Measurements from ENCODE around the gene DOP1B. TPM values are rescaled to one million over a fixed set of nuclear protein-coding genes. Genes with fewer than 3 reads are reported as not detected.
"Not testable (repeated sequence)": the region's sequence is repeated elsewhere in the genome, so short reads cannot be mapped to it uniquely, and the experiment has no call there.

DOP1B gene
- total RNA-seq, 2 donors from 2014 or later, result 7.8 to 8.0 TPM

- WGBS, 2 experiments (ENCODE audit: insufficient coverage in 1 of 2, insufficient read length in 1 of 2), result 80 to 82% methylated on average over 1 to 2 of the region's 2 CpGs
- peaks cover 29% of the 10 kb centered on the region for H3K27me3 ChIP-seq (ENCODE audit: control insufficient read depth, insufficient read depth, low read length, poor library complexity, severe bottlenecking)
- peak overlapping the region; percentile 58 for H3K4me3 Mint-ChIP-seq
- no peak overlapping the region for H3K9ac ChIP-seq (ENCODE audit: extremely low read depth, low read length, poor library complexity, severe bottlenecking)
- H3K4me3 ChIP-seq (ENCODE audit: low read length), result no peak overlapping the region
- no peaks in the 10 kb centered on the region for H3K36me3 Mint-ChIP-seq (ENCODE audit: low read depth)
- DNase-seq, result peak; percentile 17
- H3K9me3 ChIP-seq (ENCODE audit: control insufficient read depth, low read length), result no peaks in the 10 kb centered on the region
- peaks cover 34% of the 10 kb centered on the region for H3K27me3 Mint-ChIP-seq (ENCODE audit: insufficient read depth)
- TF ChIP-seq, protein P1, sequence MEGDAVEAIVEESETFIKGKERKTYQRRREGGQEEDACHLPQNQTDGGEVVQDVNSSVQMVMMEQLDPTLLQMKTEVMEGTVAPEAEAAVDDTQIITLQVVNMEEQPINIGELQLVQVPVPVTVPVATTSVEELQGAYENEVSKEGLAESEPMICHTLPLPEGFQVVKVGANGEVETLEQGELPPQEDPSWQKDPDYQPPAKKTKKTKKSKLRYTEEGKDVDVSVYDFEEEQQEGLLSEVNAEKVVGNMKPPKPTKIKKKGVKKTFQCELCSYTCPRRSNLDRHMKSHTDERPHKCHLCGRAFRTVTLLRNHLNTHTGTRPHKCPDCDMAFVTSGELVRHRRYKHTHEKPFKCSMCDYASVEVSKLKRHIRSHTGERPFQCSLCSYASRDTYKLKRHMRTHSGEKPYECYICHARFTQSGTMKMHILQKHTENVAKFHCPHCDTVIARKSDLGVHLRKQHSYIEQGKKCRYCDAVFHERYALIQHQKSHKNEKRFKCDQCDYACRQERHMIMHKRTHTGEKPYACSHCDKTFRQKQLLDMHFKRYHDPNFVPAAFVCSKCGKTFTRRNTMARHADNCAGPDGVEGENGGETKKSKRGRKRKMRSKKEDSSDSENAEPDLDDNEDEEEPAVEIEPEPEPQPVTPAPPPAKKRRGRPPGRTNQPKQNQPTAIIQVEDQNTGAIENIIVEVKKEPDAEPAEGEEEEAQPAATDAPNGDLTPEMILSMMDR (conservative IDR thresholded peaks at IDR 0.05), result no peak
- no peak overlapping the region for H3K27ac ChIP-seq (ENCODE audit: low read depth, low read length)
- no peaks in the 10 kb centered on the region for H3K9me3 Mint-ChIP-seq
- no peak overlapping the region for H3K27ac Mint-ChIP-seq
- no peaks in the 10 kb centered on the region for H3K36me3 ChIP-seq (ENCODE audit: control insufficient read depth, insufficient read depth, low read length)
- H3K4me1 Mint-ChIP-seq, result peaks cover 24% of the 10 kb centered on the region
- no peaks in the 10 kb centered on the region for H3K4me1 ChIP-seq (ENCODE audit: control insufficient read depth, insufficient read depth, low read length)
Observed at GRCh38 chr21:36129219-36129618, 27.4 kb upstream of the DOP1B start.

DNA sequence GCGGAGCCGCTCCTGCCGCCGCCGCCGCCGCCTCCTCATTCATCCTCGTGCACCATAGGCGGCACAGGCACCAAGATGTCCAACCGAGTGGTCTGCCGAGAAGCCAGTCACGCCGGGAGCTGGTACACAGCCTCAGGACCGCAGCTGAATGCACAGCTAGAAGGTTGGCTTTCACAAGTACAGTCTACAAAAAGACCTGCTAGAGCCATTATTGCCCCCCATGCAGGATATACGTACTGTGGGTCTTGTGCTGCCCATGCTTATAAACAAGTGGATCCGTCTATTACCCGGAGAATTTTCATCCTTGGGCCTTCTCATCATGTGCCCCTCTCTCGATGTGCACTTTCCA is 26.2 kb upstream of the DOP1B start:
- DNase-seq, result peak; percentile 35
- 13 to 33% methylated on average over 8 to 10 of the region's 18 CpGs for WGBS, 2 experiments (ENCODE audit: insufficient coverage in 1 of 2, insufficient read length in 1 of 2)
- H3K9me3 ChIP-seq (ENCODE audit: control insufficient read depth, low read length); H3K4me3 ChIP-seq (ENCODE audit: low read length); H3K36me3 ChIP-seq (ENCODE audit: control insufficient read depth, insufficient read depth, low read length); H3K9ac ChIP-seq (ENCODE audit: extremely low read depth, low read length, poor library complexity, severe bottlenecking); H3K27ac ChIP-seq (ENCODE audit: low read depth, low read length); H3K4me1 ChIP-seq (ENCODE audit: control insufficient read depth, insufficient read depth, low read length); H3K27ac Mint-ChIP-seq; H3K36me3 Mint-ChIP-seq (ENCODE audit: low read depth); H3K9me3 Mint-ChIP-seq: not testable (repeated sequence)
- peaks cover 29% of the 10 kb centered on the region for H3K4me1 Mint-ChIP-seq
- peaks cover 46% of the 10 kb centered on the region for H3K27me3 Mint-ChIP-seq (ENCODE audit: insufficient read depth)
- H3K4me3 Mint-ChIP-seq, result peak overlapping the region; percentile 58
- H3K27me3 ChIP-seq (ENCODE audit: control insufficient read depth, insufficient read depth, low read length, poor library complexity, severe bottlenecking), result peaks cover 41% of the 10 kb centered on the region

DNA sequence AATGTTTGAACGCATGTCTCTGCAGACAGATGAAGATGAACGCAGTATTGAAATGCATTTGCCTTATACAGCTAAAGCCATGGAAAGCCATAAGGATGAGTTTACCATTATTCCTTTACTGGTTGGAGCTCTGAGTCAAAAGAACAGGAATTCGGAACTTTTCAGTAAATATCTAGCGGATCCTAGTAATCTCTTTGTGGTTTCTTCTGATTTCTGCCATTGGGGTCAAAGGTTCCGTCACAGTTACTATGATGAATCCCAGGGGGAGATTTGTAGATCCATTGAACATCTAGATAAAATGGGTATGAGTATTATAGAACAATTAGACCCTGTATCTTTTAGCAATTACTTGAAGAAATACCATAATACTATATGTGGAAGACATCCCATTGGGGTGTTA is 25.8 kb upstream of the DOP1B start:
- peaks cover 45% of the 10 kb centered on the region for H3K27me3 ChIP-seq (ENCODE audit: control insufficient read depth, insufficient read depth, low read length, poor library complexity, severe bottlenecking)
- 91% methylated on average over 4 to 5 of the region's 5 CpGs for WGBS, 2 experiments (ENCODE audit: insufficient coverage in 1 of 2, insufficient read length in 1 of 2)
- not testable (repeated sequence) for H3K4me1 ChIP-seq (ENCODE audit: control insufficient read depth, insufficient read depth, low read length); H3K36me3 Mint-ChIP-seq (ENCODE audit: low read depth); H3K36me3 ChIP-seq (ENCODE audit: control insufficient read depth, insufficient read depth, low read length); H3K27ac ChIP-seq (ENCODE audit: low read depth, low read length); H3K9me3 ChIP-seq (ENCODE audit: control insufficient read depth, low read length); H3K9me3 Mint-ChIP-seq; H3K9ac ChIP-seq (ENCODE audit: extremely low read depth, low read length, poor library complexity, severe bottlenecking); DNase-seq; H3K4me3 ChIP-seq (ENCODE audit: low read length); H3K27ac Mint-ChIP-seq
- peaks cover 50% of the 10 kb centered on the region for H3K27me3 Mint-ChIP-seq (ENCODE audit: insufficient read depth)
- peak overlapping the region; percentile 58 for H3K4me3 Mint-ChIP-seq
- peaks cover 31% of the 10 kb centered on the region for H3K4me1 Mint-ChIP-seq

GRCh38 chr21:36132696-36133095 is 23.9 kb upstream of the DOP1B start:
- TF ChIP-seq, protein P1 (conservative IDR thresholded peaks at IDR 0.05), result no peak
- peaks cover 18% of the 10 kb centered on the region for H3K4me1 Mint-ChIP-seq
- no peak overlapping the region for H3K27ac ChIP-seq (ENCODE audit: low read depth, low read length)
- H3K9me3 Mint-ChIP-seq, result no peaks in the 10 kb centered on the region
- H3K27me3 Mint-ChIP-seq (ENCODE audit: insufficient read depth), result peaks cover 69% of the 10 kb centered on the region
- 98% methylated on average over 5 to 8 of the region's 8 CpGs for WGBS, 2 experiments (ENCODE audit: insufficient coverage in 1 of 2, insufficient read length in 1 of 2)
- no peaks in the 10 kb centered on the region for H3K36me3 ChIP-seq (ENCODE audit: control insufficient read depth, insufficient read depth, low read length)
- no peak overlapping the region for H3K4me3 Mint-ChIP-seq
- no peak overlapping the region for H3K27ac Mint-ChIP-seq
- no peak overlapping the region for H3K9ac ChIP-seq (ENCODE audit: extremely low read depth, low read length, poor library complexity, severe bottlenecking)
- H3K4me1 ChIP-seq (ENCODE audit: control insufficient read depth, insufficient read depth, low read length), result no peaks in the 10 kb centered on the region
- peaks cover 64% of the 10 kb centered on the region for H3K27me3 ChIP-seq (ENCODE audit: control insufficient read depth, insufficient read depth, low read length, poor library complexity, severe bottlenecking)
- H3K4me3 ChIP-seq (ENCODE audit: low read length), result no peak overlapping the region
- no peak for DNase-seq
- no peaks in the 10 kb centered on the region for H3K36me3 Mint-ChIP-seq (ENCODE audit: low read depth)
- H3K9me3 ChIP-seq (ENCODE audit: control insufficient read depth, low read length), result no peaks in the 10 kb centered on the region

All from endodermal cell (in vitro differentiated cells).